ENCODE data around the gene ARL6IP4. TPM values are rescaled to one million over a fixed set of nuclear protein-coding genes. Genes with fewer than 3 reads are reported as not detected.

ARL6IP4 gene
- total and polyA plus RNA-seq, 10 of the 15 experiments (the other 5 are each of a cell fraction or from before 2014, with no cell fraction given) = 2.5 to 320 (median 188) TPM

DNA sequence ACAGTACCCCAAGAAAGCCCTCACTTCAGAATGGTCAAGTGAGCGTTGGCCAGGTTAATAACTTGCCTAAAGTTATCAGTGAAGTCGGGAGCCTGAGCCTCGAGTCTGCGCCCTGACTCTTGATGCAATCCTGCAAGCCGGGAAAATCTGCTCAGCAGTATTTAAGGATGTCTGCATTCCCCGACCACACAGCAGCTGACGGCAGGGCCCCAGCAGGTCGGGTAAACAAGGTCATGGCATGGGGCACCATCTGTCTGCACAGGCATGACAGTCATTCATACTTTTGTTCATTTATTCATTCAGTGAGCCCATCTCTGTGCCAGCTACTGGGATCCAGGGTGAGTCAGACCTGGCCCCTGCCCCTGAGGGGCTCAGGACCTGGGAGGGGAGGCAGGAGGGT, 25.3 kb upstream of the ARL6IP4 start (continued):
- no peak for TF ChIP-seq EP300 (IDR thresholded peaks at IDR 0.05; ENCODE audit: borderline replicate concordance in 1 of 2, control insufficient read depth in 1 of 2, low read depth in 2 of 2, low read length in 2 of 2)
- TF ChIP-seq PRDM15 (CRISPR knock-in tag; IDR thresholded peaks at IDR 0.05) = no peak
- TF ChIP-seq, protein P1, sequence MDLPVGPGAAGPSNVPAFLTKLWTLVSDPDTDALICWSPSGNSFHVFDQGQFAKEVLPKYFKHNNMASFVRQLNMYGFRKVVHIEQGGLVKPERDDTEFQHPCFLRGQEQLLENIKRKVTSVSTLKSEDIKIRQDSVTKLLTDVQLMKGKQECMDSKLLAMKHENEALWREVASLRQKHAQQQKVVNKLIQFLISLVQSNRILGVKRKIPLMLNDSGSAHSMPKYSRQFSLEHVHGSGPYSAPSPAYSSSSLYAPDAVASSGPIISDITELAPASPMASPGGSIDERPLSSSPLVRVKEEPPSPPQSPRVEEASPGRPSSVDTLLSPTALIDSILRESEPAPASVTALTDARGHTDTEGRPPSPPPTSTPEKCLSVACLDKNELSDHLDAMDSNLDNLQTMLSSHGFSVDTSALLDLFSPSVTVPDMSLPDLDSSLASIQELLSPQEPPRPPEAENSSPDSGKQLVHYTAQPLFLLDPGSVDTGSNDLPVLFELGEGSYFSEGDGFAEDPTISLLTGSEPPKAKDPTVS (IDR thresholded peaks at IDR 0.05; ENCODE audit: low read depth, low read length) = no peak
- no peak for TF ChIP-seq ATF7 (IDR thresholded peaks at IDR 0.05; ENCODE audit: low read depth)
- no peak for TF ChIP-seq IKZF2 (IDR thresholded peaks at IDR 0.05)
- no peak for TF ChIP-seq CREM (IDR thresholded peaks at IDR 0.05; ENCODE audit: low read depth)
- TF ChIP-seq IRF4 (IDR thresholded peaks at IDR 0.05; ENCODE audit: low read depth, low read length) = no peak
- TF ChIP-seq POU2F2 (IDR thresholded peaks at IDR 0.05; ENCODE audit: borderline replicate concordance, low read depth, low read length) = no peak
- no peak for TF ChIP-seq EGR1 (IDR thresholded peaks at IDR 0.05; ENCODE audit: borderline replicate concordance in 1 of 2, low read depth in 2 of 2, low read length in 2 of 2)

Data from GM12878 (cell line).